C4-2B (cell line): ENCODE data around the gene SCGB1A1.
"Not testable (repeated sequence)": the region's sequence is repeated elsewhere in the genome, so short reads cannot be mapped to it uniquely, and the experiment has no call there.

ENCODE experiments used
- ZFX ChIP-seq: fragments of 450-650 bp; IDR thresholded peaks from 2 replicates; pipeline ENCODE4 v1.6.1; 2017
- TF ChIP-seq, protein P1 (sequence below): fragments of 450-650 bp; conservative IDR thresholded peaks from 2 replicates; pipeline ENCODE4 v1.5.1; 2017; ENCODE audit warnings: mild to moderate bottlenecking

DNA sequence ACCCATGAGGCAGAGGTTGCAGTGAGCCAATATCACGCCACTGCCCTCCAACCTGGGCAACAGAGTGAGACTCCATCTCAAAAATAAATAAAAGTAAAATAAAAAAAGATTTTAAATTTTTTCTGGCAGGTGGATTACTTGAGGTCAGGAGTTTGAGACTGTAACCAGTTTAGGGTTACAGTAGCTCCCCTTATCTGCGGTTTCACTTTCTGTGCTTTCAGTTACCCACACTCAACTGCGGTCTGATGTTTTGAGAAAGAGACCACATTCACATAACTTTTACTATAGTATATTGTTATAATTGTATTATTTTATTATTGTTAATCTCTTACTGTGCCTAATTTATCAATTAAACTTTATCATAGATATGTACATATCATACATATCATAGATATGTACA is 32.8 kb upstream of the SCGB1A1 start:
- TF ChIP-seq, protein P1, sequence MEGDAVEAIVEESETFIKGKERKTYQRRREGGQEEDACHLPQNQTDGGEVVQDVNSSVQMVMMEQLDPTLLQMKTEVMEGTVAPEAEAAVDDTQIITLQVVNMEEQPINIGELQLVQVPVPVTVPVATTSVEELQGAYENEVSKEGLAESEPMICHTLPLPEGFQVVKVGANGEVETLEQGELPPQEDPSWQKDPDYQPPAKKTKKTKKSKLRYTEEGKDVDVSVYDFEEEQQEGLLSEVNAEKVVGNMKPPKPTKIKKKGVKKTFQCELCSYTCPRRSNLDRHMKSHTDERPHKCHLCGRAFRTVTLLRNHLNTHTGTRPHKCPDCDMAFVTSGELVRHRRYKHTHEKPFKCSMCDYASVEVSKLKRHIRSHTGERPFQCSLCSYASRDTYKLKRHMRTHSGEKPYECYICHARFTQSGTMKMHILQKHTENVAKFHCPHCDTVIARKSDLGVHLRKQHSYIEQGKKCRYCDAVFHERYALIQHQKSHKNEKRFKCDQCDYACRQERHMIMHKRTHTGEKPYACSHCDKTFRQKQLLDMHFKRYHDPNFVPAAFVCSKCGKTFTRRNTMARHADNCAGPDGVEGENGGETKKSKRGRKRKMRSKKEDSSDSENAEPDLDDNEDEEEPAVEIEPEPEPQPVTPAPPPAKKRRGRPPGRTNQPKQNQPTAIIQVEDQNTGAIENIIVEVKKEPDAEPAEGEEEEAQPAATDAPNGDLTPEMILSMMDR = not testable (repeated sequence)
- not testable (repeated sequence) for TF ChIP-seq ZFX
